ENCODE results near the gene ZSCAN12. TPM values are rescaled to one million over a fixed set of nuclear protein-coding genes. Genes with fewer than 3 reads are reported as not detected.

Gene ZSCAN12
- total RNA-seq, 1 experiment from 2014 or later, result 12.6 TPM

GRCh38 chr6:28351493-28351925, 48.0 kb downstream of the ZSCAN12 start:
- H3K4me1 Mint-ChIP-seq, result peaks cover 24 to 26% of the 10 kb centered on the region in 2 experiments
- peaks cover 5% of the 10 kb centered on the region for H3K27me3 Mint-ChIP-seq (ENCODE audit: low read depth)
- peak overlapping the region in 1 of 3 experiments; percentile 16; a peak in 1 of 7 replicates for H3K27ac Mint-ChIP-seq
- no peak overlapping the region for H3K14ac ChIP-seq (ENCODE audit: insufficient read depth, low read length)
- no peak overlapping the region for H3T11ph ChIP-seq (ENCODE audit: low read length)
- H2BK15ac ChIP-seq (ENCODE audit: low read depth, low read length), result no peak overlapping the region
- H2AFZ ChIP-seq (ENCODE audit: low read length), result no peak overlapping the region
- peak overlapping the region; percentile 95 for H3K4me2 ChIP-seq (ENCODE audit: insufficient read depth, insufficient read length, low read length)
- peaks cover 10 to 17% (median 16%) of the 10 kb centered on the region in 3 experiments for H3K36me3 Mint-ChIP-seq (ENCODE audit: insufficient read depth in 1 of 3, low read depth in 3 of 3)
- H3K79me2 ChIP-seq (ENCODE audit: insufficient read depth, low read length), result peaks cover 3% of the 10 kb centered on the region; the same call in 1 of the 2 replicates
- TF ChIP-seq CTCF (conservative IDR thresholded peaks at IDR 0.05), result no peak
- no peak overlapping the region for H3K18ac ChIP-seq (ENCODE audit: insufficient read length, low read depth, low read length)
- DNase-seq, result no peak
- no peak overlapping the region for H3K9ac ChIP-seq (ENCODE audit: extremely low read depth, insufficient read length, low read length)
- H3K79me1 ChIP-seq (ENCODE audit: insufficient read depth, low read depth, low read length, poor library complexity, severe bottlenecking), result peaks cover 6% of the 10 kb centered on the region
- no peak overlapping the region for H2BK20ac ChIP-seq (ENCODE audit: low read depth, low read length, poor library complexity, severe bottlenecking)
- peak overlapping the region in 1 of 2 experiments; percentile 100; a peak in 4 of 5 replicates for H3K4me3 Mint-ChIP-seq
- no peaks in the 10 kb centered on the region; the same call in 1 of the 2 replicates for H3K27me3 ChIP-seq (ENCODE audit: insufficient read depth, low read length)
- H2BK5ac ChIP-seq (ENCODE audit: insufficient read length, low read length), result no peak overlapping the region
- H4K5ac ChIP-seq (ENCODE audit: insufficient read length, low read depth, low read length), result no peak overlapping the region
- H4K20me1 ChIP-seq (ENCODE audit: control insufficient read depth, insufficient read depth, insufficient read length), result peaks cover 2% of the 10 kb centered on the region
- peaks cover 11% of the 10 kb centered on the region for H3K23me2 ChIP-seq (ENCODE audit: insufficient read length, low read depth, low read length, poor library complexity, severe bottlenecking)
- H3K9me3 Mint-ChIP-seq, result peaks cover 4 to 8% of the 10 kb centered on the region in 2 experiments; a peak in 4 of 5 replicates
- H3K23ac ChIP-seq (ENCODE audit: insufficient read length, low read depth, low read length), result no peak overlapping the region
- peaks cover 4% of the 10 kb centered on the region; the same call in 1 of the 2 replicates for H3K4me1 ChIP-seq (ENCODE audit: insufficient read depth, low read length)
- no peak overlapping the region for H3K56ac ChIP-seq (ENCODE audit: insufficient read length, low read depth, low read length)
- no peak overlapping the region for H2BK12ac ChIP-seq (ENCODE audit: insufficient read length, low read depth, low read length)
- H3K4ac ChIP-seq (ENCODE audit: low read depth, low read length), result no peak overlapping the region
- no peak overlapping the region for H4K8ac ChIP-seq (replicated peaks; ENCODE audit: insufficient read length, low read depth, low read length)
- H2AK5ac ChIP-seq (ENCODE audit: insufficient read length, low read length), result no peak overlapping the region
- H3K27ac ChIP-seq (ENCODE audit: insufficient read length, low read depth, low read length), result no peak overlapping the region
- WGBS (ENCODE audit: extremely low coverage, insufficient read length, low lambda C conversion rate), result no CpG with 5 or more reads among the region's 2 CpGs
- H4K91ac ChIP-seq (ENCODE audit: insufficient read length, low read depth, low read length), result no peak overlapping the region
- H2BK120ac ChIP-seq (ENCODE audit: low read depth, low read length, poor library complexity, severe bottlenecking), result no peak overlapping the region
- no peaks in the 10 kb centered on the region for H3K9me3 ChIP-seq (ENCODE audit: control insufficient read depth, low read depth, low read length)

Data from H9 (cell line).